ENCODE results near the gene POLR2E. TPM values are rescaled to one million over a fixed set of nuclear protein-coding genes. Genes with fewer than 3 reads are reported as not detected.

Gene POLR2E
- total RNA-seq, 1 donor from 2014 or later, result 267 TPM

- Histone ChIP-seq H3K36me3 (ENCODE audit: control insufficient read depth, insufficient read depth, low read length) (no peaks in the 10 kb centered on the region), H3K27me3 (ENCODE audit: control insufficient read depth, insufficient read depth, low read length) (no peaks in the 10 kb centered on the region), H3K4me3 (ENCODE audit: low read depth, low read length) (no peak overlapping the region)
- TF ChIP-seq CTCF (IDR thresholded peaks at IDR 0.05; ENCODE audit: insufficient read depth, low read length, poor library complexity, severe bottlenecking), result no peak
- no peak for DNase-seq (ENCODE audit: low read depth)
Measured at GRCh38 chr19:1046836-1047695, 48.1 kb downstream of the POLR2E start.

GRCh38 chr19:1046117-1046626, 49.0 kb downstream of the POLR2E start:
- no peak for TF ChIP-seq CTCF (IDR thresholded peaks at IDR 0.05; ENCODE audit: insufficient read depth, low read length, poor library complexity, severe bottlenecking)
- H3K4me3 ChIP-seq (ENCODE audit: low read depth, low read length), result no peak overlapping the region
- H3K36me3 ChIP-seq (ENCODE audit: control insufficient read depth, insufficient read depth, low read length), result no peaks in the 10 kb centered on the region
- no peak for DNase-seq (ENCODE audit: low read depth)
- H3K27me3 ChIP-seq (ENCODE audit: control insufficient read depth, insufficient read depth, low read length), result no peaks in the 10 kb centered on the region

- H3K27me3 ChIP-seq (ENCODE audit: control insufficient read depth, insufficient read depth, low read length), result no peaks in the 10 kb centered on the region
- no peaks in the 10 kb centered on the region for H3K36me3 ChIP-seq (ENCODE audit: control insufficient read depth, insufficient read depth, low read length)
- no peak for TF ChIP-seq CTCF (IDR thresholded peaks at IDR 0.05; ENCODE audit: insufficient read depth, low read length, poor library complexity, severe bottlenecking)
- H3K4me3 ChIP-seq (ENCODE audit: low read depth, low read length), result no peak overlapping the region
- DNase-seq (ENCODE audit: low read depth), result no peak
Measured at GRCh38 chr19:1045247-1045603, 50.0 kb downstream of the POLR2E start.

- no peak for DNase-seq (ENCODE audit: low read depth)
- H3K36me3 ChIP-seq (ENCODE audit: control insufficient read depth, insufficient read depth, low read length), result peaks cover 1% of the 10 kb centered on the region
- no peak overlapping the region for H3K4me3 ChIP-seq (ENCODE audit: low read depth, low read length)
- TF ChIP-seq CTCF (IDR thresholded peaks at IDR 0.05; ENCODE audit: insufficient read depth, low read length, poor library complexity, severe bottlenecking), result no peak
- no peaks in the 10 kb centered on the region for H3K27me3 ChIP-seq (ENCODE audit: control insufficient read depth, insufficient read depth, low read length)
Measured at GRCh38 chr19:1042689-1043511, 52.3 kb downstream of the POLR2E start.

- H3K4me3 ChIP-seq (ENCODE audit: low read depth, low read length), result no peak overlapping the region
- no peak for TF ChIP-seq CTCF (IDR thresholded peaks at IDR 0.05; ENCODE audit: insufficient read depth, low read length, poor library complexity, severe bottlenecking)
- H3K36me3 ChIP-seq (ENCODE audit: control insufficient read depth, insufficient read depth, low read length), result peaks cover 1% of the 10 kb centered on the region
- no peaks in the 10 kb centered on the region for H3K27me3 ChIP-seq (ENCODE audit: control insufficient read depth, insufficient read depth, low read length)
- no peak for DNase-seq (ENCODE audit: low read depth)
Measured at GRCh38 chr19:1041835-1042685, 53.1 kb downstream of the POLR2E start.
